ENCODE measurements around the gene GID4. TPM values are rescaled to one million over a fixed set of nuclear protein-coding genes. Genes with fewer than 3 reads are reported as not detected.

The GID4 gene
- total and polyA plus RNA-seq, 9 of the 15 experiments (the other 6 are each of a cell fraction or from before 2014, with no cell fraction given): 1.2 to 6.4 (median 3.7) TPM

DNA sequence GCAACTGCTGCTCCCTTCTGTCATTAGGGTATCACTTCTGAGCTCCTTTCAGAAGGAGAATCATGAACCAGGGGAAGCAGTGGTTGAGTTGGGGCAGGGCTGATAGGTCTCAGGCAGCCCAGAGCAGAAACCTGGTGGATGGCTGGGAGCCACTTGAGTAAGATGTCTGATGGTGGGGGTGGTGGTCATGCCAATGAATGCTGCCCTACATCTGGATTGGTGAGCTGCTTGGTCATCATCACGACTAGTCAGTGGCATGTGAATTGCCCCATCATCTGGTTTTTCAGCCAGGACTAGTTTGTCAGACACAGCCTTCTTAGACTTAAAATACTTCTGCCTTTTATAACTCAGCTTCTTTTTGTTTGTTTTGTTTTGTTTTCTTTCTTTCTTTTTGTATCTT, 2.6 kb downstream of the GID4 start:
- TF ChIP-seq, protein P1, sequence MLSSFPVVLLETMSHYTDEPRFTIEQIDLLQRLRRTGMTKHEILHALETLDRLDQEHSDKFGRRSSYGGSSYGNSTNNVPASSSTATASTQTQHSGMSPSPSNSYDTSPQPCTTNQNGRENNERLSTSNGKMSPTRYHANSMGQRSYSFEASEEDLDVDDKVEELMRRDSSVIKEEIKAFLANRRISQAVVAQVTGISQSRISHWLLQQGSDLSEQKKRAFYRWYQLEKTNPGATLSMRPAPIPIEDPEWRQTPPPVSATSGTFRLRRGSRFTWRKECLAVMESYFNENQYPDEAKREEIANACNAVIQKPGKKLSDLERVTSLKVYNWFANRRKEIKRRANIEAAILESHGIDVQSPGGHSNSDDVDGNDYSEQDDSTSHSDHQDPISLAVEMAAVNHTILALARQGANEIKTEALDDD (IDR thresholded peaks at IDR 0.05): peak; percentile 62
- no peak for TF ChIP-seq CCAR2 (IDR thresholded peaks at IDR 0.05; ENCODE audit: low read depth, low read length)
- POLR2A ChIA-PET: interaction anchor here (1.0 kb wide), 1 partner anchor 10 kb away, joined by 3 read pairs; no protein-coding TSS in a partner anchor
- BruUV-seq (replicated peaks): no TSS peak
- no peak for FAIRE-seq
- Histone ChIP-seq H3K79me2 (ENCODE audit: control insufficient read depth, insufficient read depth, low read length) (peaks cover 44% of the 10 kb centered on the region), H3K9me3 (replicated peaks; ENCODE audit: control insufficient read depth, insufficient read depth, low read depth, low read length) (no peaks in the 10 kb centered on the region), H3K4me1 (replicated peaks in 1 of 2; ENCODE audit: control insufficient read depth in 2 of 2, insufficient read depth in 2 of 2, low read length in 2 of 2) (peaks cover 16 to 31% of the 10 kb centered on the region in 2 experiments; a peak in 4 of 5 replicates), H4K20me1 (replicated peaks; ENCODE audit: control insufficient read depth, insufficient read depth, low read length) (no peaks in the 10 kb centered on the region; the same call in 1 of the 2 replicates), H3K36me3 (ENCODE audit: control insufficient read depth, insufficient read depth, low read length) (peaks cover 9% of the 10 kb centered on the region; the same call in 2 of the 3 replicates), H3K9me1 (ENCODE audit: control insufficient read depth, insufficient read depth, low read length) (no peaks in the 10 kb centered on the region), H3K4me3 (no peak overlapping the region), H3K9ac (ENCODE audit: insufficient read depth in 1 of 2, low read depth in 2 of 2, low read length in 2 of 2) (no peak overlapping the region; a peak in 1 of 4 replicates), H3K4me2 (ENCODE audit: insufficient read depth, low read length) (peak overlapping the region; percentile 35), H2AFZ (ENCODE audit: low read depth, low read length) (no peak overlapping the region), H3K27me3 (ENCODE audit: control insufficient read depth in 2 of 2, insufficient read depth in 2 of 2, low read length in 2 of 2) (no peaks in the 10 kb centered on the region), H3K27ac (ENCODE audit: extremely low read depth, low read depth, low read length) (no peak overlapping the region)
- CTCF ChIA-PET (ENCODE audit: low intra/inter-chr PET ratio): no interaction called here
- intact Hi-C loops (cut with micrococcal nuclease): loop anchor here (5.0 kb wide), 1 partner anchor 46 kb away; the partner anchor contains the start of gene DRG2
- ATAC-seq: no peak
- DNase-seq (ENCODE audit: extremely low read depth in 1 of 4, low spot score in 3 of 4): peak in 1 of 4 experiments; percentile 9
- WGBS (ENCODE audit: insufficient coverage, low coverage, missing lambda C conversion rate): 22% methylated on average over 1 of the region's 1 CpG
- in situ Hi-C loops (cut with MboI): no loop called here

DNA sequence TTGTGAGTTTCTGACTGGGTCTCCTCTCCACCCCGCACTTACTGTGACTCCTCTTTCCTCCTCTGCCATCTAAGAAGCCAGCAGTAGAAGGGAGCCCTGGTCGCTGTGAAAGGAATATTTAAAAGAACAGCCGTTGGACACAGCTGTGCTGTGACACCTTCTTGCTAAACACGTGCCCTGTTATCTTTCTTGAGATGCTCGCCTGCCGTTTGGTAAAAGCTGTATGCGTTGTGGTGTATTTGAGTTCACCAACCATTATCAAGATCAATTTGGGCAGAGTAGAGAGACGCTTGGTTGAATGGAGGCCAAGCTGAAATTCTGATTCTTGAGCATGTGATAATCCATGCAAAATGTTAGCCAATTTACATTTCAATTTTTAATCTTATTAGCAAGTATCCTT, 3.8 kb downstream of the GID4 start:
- WGBS (ENCODE audit: insufficient coverage, low coverage, missing lambda C conversion rate): 6% methylated on average over 8 of the region's 8 CpGs
- in situ Hi-C loops (cut with MboI): no loop called here
- CTCF ChIA-PET (ENCODE audit: low intra/inter-chr PET ratio): no interaction called here
- TF ChIP-seq CXXC5 (CRISPR knock-in tag; IDR thresholded peaks at IDR 0.05): peak; percentile 53
- TF ChIP-seq BHLHE40 (IDR thresholded peaks at IDR 0.05; ENCODE audit: low read length): peak; percentile 72
- TF ChIP-seq, protein P2, sequence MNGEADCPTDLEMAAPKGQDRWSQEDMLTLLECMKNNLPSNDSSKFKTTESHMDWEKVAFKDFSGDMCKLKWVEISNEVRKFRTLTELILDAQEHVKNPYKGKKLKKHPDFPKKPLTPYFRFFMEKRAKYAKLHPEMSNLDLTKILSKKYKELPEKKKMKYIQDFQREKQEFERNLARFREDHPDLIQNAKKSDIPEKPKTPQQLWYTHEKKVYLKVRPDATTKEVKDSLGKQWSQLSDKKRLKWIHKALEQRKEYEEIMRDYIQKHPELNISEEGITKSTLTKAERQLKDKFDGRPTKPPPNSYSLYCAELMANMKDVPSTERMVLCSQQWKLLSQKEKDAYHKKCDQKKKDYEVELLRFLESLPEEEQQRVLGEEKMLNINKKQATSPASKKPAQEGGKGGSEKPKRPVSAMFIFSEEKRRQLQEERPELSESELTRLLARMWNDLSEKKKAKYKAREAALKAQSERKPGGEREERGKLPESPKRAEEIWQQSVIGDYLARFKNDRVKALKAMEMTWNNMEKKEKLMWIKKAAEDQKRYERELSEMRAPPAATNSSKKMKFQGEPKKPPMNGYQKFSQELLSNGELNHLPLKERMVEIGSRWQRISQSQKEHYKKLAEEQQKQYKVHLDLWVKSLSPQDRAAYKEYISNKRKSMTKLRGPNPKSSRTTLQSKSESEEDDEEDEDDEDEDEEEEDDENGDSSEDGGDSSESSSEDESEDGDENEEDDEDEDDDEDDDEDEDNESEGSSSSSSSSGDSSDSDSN (IDR thresholded peaks at IDR 0.05; ENCODE audit: borderline replicate concordance in 1 of 2, low read depth in 2 of 2, low read length in 2 of 2): no peak
- TF ChIP-seq XRCC4 (IDR thresholded peaks at IDR 0.05; ENCODE audit: extremely low read depth, insufficient read depth, insufficient read length): no peak
- TF ChIP-seq TARDBP (IDR thresholded peaks at IDR 0.05): no peak
- TF ChIP-seq, protein P3, sequence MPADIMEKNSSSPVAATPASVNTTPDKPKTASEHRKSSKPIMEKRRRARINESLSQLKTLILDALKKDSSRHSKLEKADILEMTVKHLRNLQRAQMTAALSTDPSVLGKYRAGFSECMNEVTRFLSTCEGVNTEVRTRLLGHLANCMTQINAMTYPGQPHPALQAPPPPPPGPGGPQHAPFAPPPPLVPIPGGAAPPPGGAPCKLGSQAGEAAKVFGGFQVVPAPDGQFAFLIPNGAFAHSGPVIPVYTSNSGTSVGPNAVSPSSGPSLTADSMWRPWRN (IDR thresholded peaks at IDR 0.05; ENCODE audit: low read depth): no peak
- TF ChIP-seq KAT7 (CRISPR knock-in tag; IDR thresholded peaks at IDR 0.05; ENCODE audit: borderline replicate concordance): no peak
- TF ChIP-seq JUNB (CRISPR knock-in tag; conservative IDR thresholded peaks at IDR 0.05): no peak
- no peak for TF ChIP-seq POLR2H (tag; IDR thresholded peaks at IDR 0.05; ENCODE audit: low read depth)
- TF ChIP-seq POLR2AphosphoS2 (IDR thresholded peaks at IDR 0.05; ENCODE audit: low read length): no peak

More for the DNA sequence above, 3.8 kb downstream of the GID4 start:
- peaks cover 38% of the 10 kb centered on the region for H3K79me2 ChIP-seq (ENCODE audit: control insufficient read depth, insufficient read depth, low read length)
- POLR2A ChIA-PET: no interaction called here
- 0 out of 2 replicates have a peak overlapping the region, but pooled peaks have one; percentile 14 for H2AFZ ChIP-seq (ENCODE audit: low read depth, low read length)
- no peaks in the 10 kb centered on the region for H3K9me3 ChIP-seq (replicated peaks; ENCODE audit: control insufficient read depth, insufficient read depth, low read depth, low read length)
- H3K9ac ChIP-seq (ENCODE audit: insufficient read depth in 1 of 2, low read depth in 2 of 2, low read length in 2 of 2): no peak overlapping the region; a peak in 1 of 4 replicates
- intact Hi-C loops (cut with micrococcal nuclease): loop anchor here (5.0 kb wide), 1 partner anchor 44 kb away; the partner anchor contains the start of gene DRG2
- H3K27ac ChIP-seq (ENCODE audit: extremely low read depth, low read depth, low read length): peak overlapping the region; percentile 20; the same call in 1 of the 3 replicates
- H3K36me3 ChIP-seq (ENCODE audit: control insufficient read depth, insufficient read depth, low read length): peaks cover 15% of the 10 kb centered on the region; the same call in 2 of the 3 replicates
- no peak overlapping the region for H3K4me3 ChIP-seq
- DNase-seq (ENCODE audit: extremely low read depth in 1 of 4, low spot score in 3 of 4) (peak in 1 of 4 experiments; percentile 36), ATAC-seq (no peak), FAIRE-seq (peak; percentile 82)
- no peaks in the 10 kb centered on the region for H3K9me1 ChIP-seq (ENCODE audit: control insufficient read depth, insufficient read depth, low read length)
- no peaks in the 10 kb centered on the region; the same call in 1 of the 2 replicates for H4K20me1 ChIP-seq (replicated peaks; ENCODE audit: control insufficient read depth, insufficient read depth, low read length)
- H3K27me3 ChIP-seq (ENCODE audit: control insufficient read depth in 2 of 2, insufficient read depth in 2 of 2, low read length in 2 of 2): no peaks in the 10 kb centered on the region
- H3K4me1 ChIP-seq (replicated peaks in 1 of 2; ENCODE audit: control insufficient read depth in 2 of 2, insufficient read depth in 2 of 2, low read length in 2 of 2): peaks cover 16 to 27% of the 10 kb centered on the region in 2 experiments; a peak in 4 of 5 replicates
- peak overlapping the region; percentile 35 for H3K4me2 ChIP-seq (ENCODE audit: insufficient read depth, low read length)
- BruUV-seq (replicated peaks): no TSS peak
